MM.1S (cell line): ENCODE data around the gene TTBK1.

Experiments used
- DNase-seq: peaks from one replicate; pipeline ENCODE4 v3.0.0-alpha.2; 2015
- H2AFZ ChIP-seq: fragments of 300-600 bp; sonication (generic); 2 replicates; pipeline ENCODE4 v1.6.0; 2016; ENCODE audit warnings: antibody characterized with exemption, low read length
- H3F3A ChIP-seq: fragments of 300-600 bp; sonication (generic); 2 replicates; pipeline ENCODE4 v1.6.1; 2016; ENCODE audit warnings: mild to moderate bottlenecking, antibody characterized with exemption, low read length, moderate library complexity, mixed read lengths; ENCODE audit not compliant: insufficient read depth
- H3K27ac ChIP-seq: fragments of 300-600 bp; sonication (generic); 2 replicates; pipeline ENCODE4 v1.5.1; 2016; ENCODE audit warnings: mild to moderate bottlenecking, low read length
- H3K27me3 ChIP-seq: fragments of 300-600 bp; sonication (generic); replicated peaks from 2 replicates; pipeline ENCODE4 v1.6.0; 2016; ENCODE audit warnings: low read length; ENCODE audit not compliant: insufficient read depth
- H3K36me3 ChIP-seq: fragments of 300-600 bp; sonication (generic); replicated peaks from 2 replicates; pipeline ENCODE4 v1.6.1; 2016; ENCODE audit warnings: mild to moderate bottlenecking, low read length, mixed read lengths; ENCODE audit not compliant: insufficient read depth
- H3K4me1 ChIP-seq: fragments of 300-600 bp; sonication (generic); 2 replicates; pipeline ENCODE4 v1.6.1; 2016; ENCODE audit warnings: low read length, mixed read lengths
- H3K4me2 ChIP-seq: fragments of 300-600 bp; sonication (generic); 2 replicates; pipeline ENCODE4 v1.6.0; 2016; ENCODE audit warnings: low read depth, low read length
- H3K4me3 ChIP-seq: fragments of 300-600 bp; sonication (generic); 2 replicates; pipeline ENCODE4 v1.5.1; 2016; ENCODE audit warnings: low read length, mixed read lengths
- H3K79me2 ChIP-seq: fragments of 300-600 bp; sonication (generic); 2 replicates; pipeline ENCODE4 v1.6.1; 2016; ENCODE audit warnings: mixed run types, low read length, mixed read lengths
- H3K9ac ChIP-seq: fragments of 300-600 bp; sonication (generic); 2 replicates; pipeline ENCODE4 v1.6.1; 2016; ENCODE audit warnings: low read length, mixed read lengths
- H3K9me2 ChIP-seq: fragments of 300-600 bp; sonication (generic); replicated peaks from 2 replicates; pipeline ENCODE4 v1.6.1; 2016; ENCODE audit warnings: mild to moderate bottlenecking, low read length, mixed read lengths; ENCODE audit not compliant: insufficient read depth
- H3K9me3 ChIP-seq: fragments of 300-600 bp; sonication (generic); replicated peaks from 2 replicates; pipeline ENCODE4 v1.6.1; 2016; ENCODE audit warnings: mild to moderate bottlenecking, low read length, mixed read lengths; ENCODE audit not compliant: insufficient read depth
- H4K20me1 ChIP-seq: fragments of 300-600 bp; sonication (generic); 2 replicates; pipeline ENCODE4 v1.6.1; 2016; ENCODE audit warnings: mild to moderate bottlenecking, low read length, moderate library complexity, mixed read lengths; ENCODE audit not compliant: insufficient read depth
- CTCF ChIP-seq: fragments of 300-600 bp; sonication (generic); IDR thresholded peaks from 2 replicates; pipeline ENCODE4 v1.5.1; 2016; ENCODE audit warnings: antibody characterized with exemption, low read length, mixed read lengths
- EZH2 ChIP-seq: fragments of 300-600 bp; sonication (generic); optimal IDR thresholded peaks from 2 replicates; pipeline ENCODE3; 2017; ENCODE audit warnings: low read depth, mild to moderate bottlenecking, antibody characterized with exemption, low read length, mixed read lengths
- EZH2phosphoT487 ChIP-seq: fragments of 300-600 bp; sonication (generic); IDR thresholded peaks from 2 replicates; pipeline ENCODE4 v1.6.1; 2018; ENCODE audit warnings: antibody characterized with exemption, low read length

Gene TTBK1

GRCh38 chr6:43221046-43221972 lies 22.0 kb upstream of the TTBK1 start:
- H3K79me2 ChIP-seq = peaks cover 6% of the 10 kb centered on the region; the same call in 1 of the 2 replicates
- H3K4me3 ChIP-seq = no peak overlapping the region
- no peak for DNase-seq
- peaks cover 20% of the 10 kb centered on the region for H3K4me1 ChIP-seq
- H3K9ac ChIP-seq = no peak overlapping the region
- H3K4me2 ChIP-seq = no peak overlapping the region
- H3K36me3 ChIP-seq = no peaks in the 10 kb centered on the region
- H4K20me1 ChIP-seq = no peaks in the 10 kb centered on the region
- no peak overlapping the region for H2AFZ ChIP-seq
- H3K9me2 ChIP-seq = no peaks in the 10 kb centered on the region
- TF ChIP-seq EZH2phosphoT487 (no peak), CTCF (no peak), EZH2 (no peak)
- no peaks in the 10 kb centered on the region for H3K27me3 ChIP-seq
- peaks cover 8% of the 10 kb centered on the region; the same call in 1 of the 2 replicates for H3F3A ChIP-seq
- no peaks in the 10 kb centered on the region for H3K9me3 ChIP-seq
- no peak overlapping the region for H3K27ac ChIP-seq

GRCh38 chr6:43222418-43223059 lies 20.7 kb upstream of the TTBK1 start:
- no peak for DNase-seq

GRCh38 chr6:43223175-43223574 lies 20.1 kb upstream of the TTBK1 start:
- Histone ChIP-seq H3K9me2 (no peaks in the 10 kb centered on the region), H3K36me3 (no peaks in the 10 kb centered on the region), H3K9ac (no peak overlapping the region), H3K4me3 (no peak overlapping the region), H3F3A (peaks cover 10% of the 10 kb centered on the region; the same call in 1 of the 2 replicates), H3K79me2 (peaks cover 20% of the 10 kb centered on the region), H4K20me1 (no peaks in the 10 kb centered on the region), H2AFZ (no peak overlapping the region), H3K27ac (no peak overlapping the region), H3K9me3 (no peaks in the 10 kb centered on the region), H3K4me2 (no peak overlapping the region), H3K27me3 (no peaks in the 10 kb centered on the region), H3K4me1 (peaks cover 22% of the 10 kb centered on the region)
- no peak for DNase-seq
- no peak for TF ChIP-seq EZH2phosphoT487
- TF ChIP-seq EZH2 = no peak
- no peak for TF ChIP-seq CTCF

More at GRCh38 chr6:43222418-43223059, 20.7 kb upstream of the TTBK1 start:
- Histone ChIP-seq H3K4me1 (peaks cover 20% of the 10 kb centered on the region), H3K4me3 (no peak overlapping the region), H3K9me3 (no peaks in the 10 kb centered on the region), H3K9me2 (no peaks in the 10 kb centered on the region), H3K27me3 (no peaks in the 10 kb centered on the region), H3K79me2 (peaks cover 14% of the 10 kb centered on the region), H4K20me1 (no peaks in the 10 kb centered on the region), H3K36me3 (no peaks in the 10 kb centered on the region), H3F3A (peaks cover 8% of the 10 kb centered on the region; the same call in 1 of the 2 replicates), H3K27ac (no peak overlapping the region), H2AFZ (no peak overlapping the region), H3K4me2 (no peak overlapping the region), H3K9ac (no peak overlapping the region)
- no peak for TF ChIP-seq CTCF
- TF ChIP-seq EZH2phosphoT487 = no peak
- TF ChIP-seq EZH2 = no peak
